ENCODE measurements around the gene TRA2B.
"Not testable (repeated sequence)": the region's sequence is repeated elsewhere in the genome, so short reads cannot be mapped to it uniquely, and the experiment has no call there.

Gene TRA2B

GRCh38 chr3:185920184-185920583, 17.6 kb downstream of the TRA2B start:
- no peak for DNase-seq (ENCODE audit: low read depth)
- no peak overlapping the region for H3K4me3 ChIP-seq (ENCODE audit: low read length)
- TF ChIP-seq CTCF (IDR thresholded peaks at IDR 0.05; ENCODE audit: insufficient read depth, low read depth, low read length, missing control alignments), result no peak

GRCh38 chr3:185916042-185916833, 21.6 kb downstream of the TRA2B start:
- no peak for DNase-seq (ENCODE audit: low read depth)
- H3K4me3 ChIP-seq (ENCODE audit: low read length), result no peak overlapping the region
- no peak for TF ChIP-seq CTCF (IDR thresholded peaks at IDR 0.05; ENCODE audit: insufficient read depth, low read depth, low read length, missing control alignments)

GRCh38 chr3:185915642-185916041, 22.2 kb downstream of the TRA2B start:
- no peak for DNase-seq (ENCODE audit: low read depth)
- no peak overlapping the region for H3K4me3 ChIP-seq (ENCODE audit: low read length)
- no peak for TF ChIP-seq CTCF (IDR thresholded peaks at IDR 0.05; ENCODE audit: insufficient read depth, low read depth, low read length, missing control alignments)

- H3K4me3 ChIP-seq (ENCODE audit: low read length), result no peak overlapping the region
- DNase-seq (ENCODE audit: low read depth), result no peak
- no peak for TF ChIP-seq CTCF (IDR thresholded peaks at IDR 0.05; ENCODE audit: insufficient read depth, low read depth, low read length, missing control alignments)
These were observed 22.7 kb downstream of the TRA2B start for GRCh38 chr3:185914911-185915629.

- no peak for DNase-seq (ENCODE audit: low read depth)
- H3K4me3 ChIP-seq (ENCODE audit: low read length), result no peak overlapping the region
- no peak for TF ChIP-seq CTCF (IDR thresholded peaks at IDR 0.05; ENCODE audit: insufficient read depth, low read depth, low read length, missing control alignments)
These were observed 24.6 kb downstream of the TRA2B start for GRCh38 chr3:185912929-185913901.

GRCh38 chr3:185912512-185912911, 25.3 kb downstream of the TRA2B start:
- DNase-seq (ENCODE audit: low read depth), result no peak
- no peak for TF ChIP-seq CTCF (IDR thresholded peaks at IDR 0.05; ENCODE audit: insufficient read depth, low read depth, low read length, missing control alignments)
- no peak overlapping the region for H3K4me3 ChIP-seq (ENCODE audit: low read length)

- not testable (repeated sequence) for H3K4me3 ChIP-seq (ENCODE audit: low read length); DNase-seq (ENCODE audit: low read depth)
These were observed 26.8 kb downstream of the TRA2B start for GRCh38 chr3:185911076-185911448.

GRCh38 chr3:185910322-185911075, 27.3 kb downstream of the TRA2B start:
- not testable (repeated sequence) for DNase-seq (ENCODE audit: low read depth); H3K4me3 ChIP-seq (ENCODE audit: low read length)

- H3K4me3 ChIP-seq (ENCODE audit: low read length); DNase-seq (ENCODE audit: low read depth): not testable (repeated sequence)
These were observed 27.9 kb downstream of the TRA2B start for GRCh38 chr3:185909913-185910312.

Measured in epithelial cell of esophagus (primary cell).